LNCaP clone FGC (cell line): ENCODE measurements around the gene HCRTR1.

Source experiments
- DNase-seq: peaks from one replicate; pipeline ENCODE4 v3.0.0-alpha.2; 2011; ENCODE audit warnings: low read depth
- H3K4me3 ChIP-seq: 2 replicates; pipeline ENCODE4 v1.5.1; 2011; ENCODE audit warnings: mild to moderate bottlenecking, low read depth, low read length, control low read depth
- CTCF ChIP-seq: IDR thresholded peaks from 2 replicates; pipeline ENCODE4 v1.5.1; 2012; ENCODE audit warnings: mild to moderate bottlenecking; ENCODE audit not compliant: control insufficient read depth, insufficient read depth; ENCODE audit errors: extremely low read depth

The HCRTR1 gene

GRCh38 chr1:31618916-31619846 lies 1.7 kb downstream of the HCRTR1 start:
- H3K4me3 ChIP-seq = no peak overlapping the region
- TF ChIP-seq CTCF = no peak
- DNase-seq = no peak

GRCh38 chr1:31620631-31621497 lies 3.4 kb downstream of the HCRTR1 start:
- H3K4me3 ChIP-seq = no peak overlapping the region
- DNase-seq = no peak
- no peak for TF ChIP-seq CTCF

- DNase-seq = no peak
- TF ChIP-seq CTCF = no peak
Measured at GRCh38 chr1:31621498-31621820, 4.0 kb downstream of the HCRTR1 start.

GRCh38 chr1:31621847-31622730 lies 4.6 kb downstream of the HCRTR1 start:
- DNase-seq = no peak
- H3K4me3 ChIP-seq = no peak overlapping the region
- TF ChIP-seq CTCF = no peak

More at GRCh38 chr1:31621498-31621820, 4.0 kb downstream of the HCRTR1 start:
- no peak overlapping the region for H3K4me3 ChIP-seq

- TF ChIP-seq CTCF = no peak
- DNase-seq = no peak
- no peak overlapping the region for H3K4me3 ChIP-seq
Measured at GRCh38 chr1:31623365-31623764, 5.9 kb downstream of the HCRTR1 start.

- no peak overlapping the region for H3K4me3 ChIP-seq
- TF ChIP-seq CTCF = no peak
- DNase-seq = no peak
Measured at GRCh38 chr1:31624309-31624708, 6.8 kb downstream of the HCRTR1 start.
